OCI-LY1 (cell line): ENCODE results near the gene MAP3K1.
A peak's percentile ranks its signal among the peaks of the same experiment; 100 is the strongest.

ENCODE experiments used
- H2AFZ ChIP-seq: fragments of 200-600 bp; sonication (generic), shearing (Covaris generic); 2 replicates; pipeline ENCODE4 v1.6.0; 2014; ENCODE audit warnings: antibody characterized with exemption, mild to moderate bottlenecking, low read length
- H3F3A ChIP-seq: fragments of 200-600 bp; sonication (generic), shearing (Covaris generic); 2 replicates; pipeline ENCODE4 v1.6.0; 2014; ENCODE audit warnings: mild to moderate bottlenecking, antibody characterized with exemption, low read length, moderate library complexity; ENCODE audit not compliant: insufficient read depth
- H3K27ac ChIP-seq: fragments of 200-600 bp; sonication (generic); 2 replicates; pipeline ENCODE4 v1.5.1; 2014; ENCODE audit warnings: low read length, mixed run types, mild to moderate bottlenecking, low read depth; ENCODE audit not compliant: poor library complexity, severe bottlenecking
- H3K27me3 ChIP-seq: fragments of 200-600 bp; sonication (generic); 2 replicates; pipeline ENCODE4 v1.6.0; 2014; ENCODE audit warnings: antibody characterized with exemption, mild to moderate bottlenecking, low read length, moderate library complexity; ENCODE audit not compliant: insufficient read depth
- H3K36me3 ChIP-seq: fragments of 200-600 bp; sonication (generic); 2 replicates; pipeline ENCODE4 v1.6.1; 2014; ENCODE audit warnings: mild to moderate bottlenecking, antibody characterized with exemption, low read length, moderate library complexity, mixed read lengths; ENCODE audit not compliant: insufficient read depth
- H3K4me1 ChIP-seq: fragments of 200-600 bp; sonication (generic); 2 replicates; pipeline ENCODE4 v1.5.1; 2014; ENCODE audit warnings: mild to moderate bottlenecking, low read length, moderate library complexity; ENCODE audit not compliant: insufficient read depth, severe bottlenecking
- H3K4me2 ChIP-seq: fragments of 200-600 bp; sonication (generic), shearing (Covaris generic); 2 replicates; pipeline ENCODE4 v1.6.1; 2014; ENCODE audit warnings: low read length
- H3K4me3 ChIP-seq: fragments of 200-600 bp; sonication (generic); 2 replicates; pipeline ENCODE4 v1.5.1; 2014; ENCODE audit warnings: low read length, low read depth, mild to moderate bottlenecking, mixed read lengths; ENCODE audit not compliant: poor library complexity, severe bottlenecking
- H3K79me2 ChIP-seq: fragments of 200-600 bp; shearing (Covaris generic); 2 replicates; pipeline ENCODE4 v1.6.1; 2016; ENCODE audit warnings: mixed run types, low read length, mixed read lengths; ENCODE audit not compliant: insufficient read depth
- H3K9ac ChIP-seq: fragments of 200-600 bp; sonication (generic), shearing (Covaris generic); 2 replicates; pipeline ENCODE4 v1.6.1; 2014; ENCODE audit warnings: mild to moderate bottlenecking, low read length, mixed read lengths
- H3K9me2 ChIP-seq: fragments of 200-600 bp; sonication (generic), shearing (Covaris generic); 2 replicates; pipeline ENCODE4 v1.6.1; 2014; ENCODE audit warnings: low read depth, mild to moderate bottlenecking, low read length, mixed read lengths
- H3K9me3 ChIP-seq: fragments of 200-600 bp; shearing (Covaris generic); 2 replicates; pipeline ENCODE4 v1.6.1; 2014; ENCODE audit warnings: low read length, mixed read lengths
- H4K20me1 ChIP-seq: fragments of 200-600 bp; sonication (generic), shearing (Covaris generic); 2 replicates; pipeline ENCODE4 v1.6.0; 2016; ENCODE audit warnings: mild to moderate bottlenecking, low read length; ENCODE audit not compliant: insufficient read depth
- CTCF ChIP-seq: fragments of 200-600 bp; sonication (generic), shearing (Covaris generic); IDR thresholded peaks from 2 replicates; pipeline ENCODE4 v1.5.1; 2017; ENCODE audit warnings: mild to moderate bottlenecking, antibody characterized with exemption, low read length, moderate library complexity, mixed read lengths
- EZH2 ChIP-seq: fragments of 200-600 bp; sonication (generic), shearing (Covaris generic); IDR thresholded peaks from 2 replicates; pipeline ENCODE4 v1.8.0; 2017; ENCODE audit warnings: borderline replicate concordance, mixed run types, mild to moderate bottlenecking, antibody characterized with exemption, low read length, moderate library complexity, mixed read lengths

MAP3K1 gene

GRCh38 chr5:56833325-56833724 is 18.0 kb downstream of the MAP3K1 start:
- peaks cover 5% of the 10 kb centered on the region; the same call in 1 of the 2 replicates for H4K20me1 ChIP-seq
- no peaks in the 10 kb centered on the region for H3K36me3 ChIP-seq
- H3F3A ChIP-seq, result no peaks in the 10 kb centered on the region
- H3K27ac ChIP-seq, result peak overlapping the region; percentile 4
- peak overlapping the region; percentile 3; the same call in 1 of the 2 replicates for H3K4me2 ChIP-seq
- H3K4me3 ChIP-seq, result no peak overlapping the region
- peaks cover 88% of the 10 kb centered on the region for H3K4me1 ChIP-seq
- no peaks in the 10 kb centered on the region for H3K9me2 ChIP-seq
- H3K9me3 ChIP-seq, result no peaks in the 10 kb centered on the region
- peaks cover 100% of the 10 kb centered on the region for H3K79me2 ChIP-seq
- no peak overlapping the region for H2AFZ ChIP-seq
- no peaks in the 10 kb centered on the region for H3K27me3 ChIP-seq
- TF ChIP-seq EZH2 (no peak), CTCF (no peak)
- H3K9ac ChIP-seq, result no peak overlapping the region

GRCh38 chr5:56837381-56837780 is 22.0 kb downstream of the MAP3K1 start:
- TF ChIP-seq CTCF, result no peak
- H3K9me3 ChIP-seq, result no peaks in the 10 kb centered on the region
- H3K4me3 ChIP-seq, result no peak overlapping the region
- no peak overlapping the region for H2AFZ ChIP-seq
- H3K4me2 ChIP-seq, result no peak overlapping the region; the same call in 1 of the 2 replicates
- H3K79me2 ChIP-seq, result peaks cover 100% of the 10 kb centered on the region
- no peaks in the 10 kb centered on the region; the same call in 1 of the 2 replicates for H4K20me1 ChIP-seq
- no peaks in the 10 kb centered on the region for H3F3A ChIP-seq
- no peaks in the 10 kb centered on the region for H3K27me3 ChIP-seq
- no peak overlapping the region for H3K9ac ChIP-seq
- H3K27ac ChIP-seq, result peak overlapping the region; percentile 7
- peaks cover 54% of the 10 kb centered on the region for H3K4me1 ChIP-seq
- H3K9me2 ChIP-seq, result no peaks in the 10 kb centered on the region
- H3K36me3 ChIP-seq, result peaks cover 3% of the 10 kb centered on the region; the same call in 1 of the 2 replicates

- Histone ChIP-seq H4K20me1 (no peaks in the 10 kb centered on the region; the same call in 1 of the 2 replicates), H3K9me2 (no peaks in the 10 kb centered on the region), H3K27me3 (no peaks in the 10 kb centered on the region), H3K36me3 (peaks cover 5% of the 10 kb centered on the region), H3K9me3 (no peaks in the 10 kb centered on the region), H3K4me3 (no peak overlapping the region), H3F3A (no peaks in the 10 kb centered on the region), H3K79me2 (peaks cover 100% of the 10 kb centered on the region), H3K27ac (peak overlapping the region; percentile 7), H3K4me1 (peaks cover 48% of the 10 kb centered on the region), H3K9ac (no peak overlapping the region), H2AFZ (no peak overlapping the region), H3K4me2 (peak overlapping the region; percentile 38; the same call in 1 of the 2 replicates)
- TF ChIP-seq CTCF (no peak), EZH2 (no peak)
Observed at GRCh38 chr5:56837956-56838355, 22.6 kb downstream of the MAP3K1 start.
